PC-9 (cell line): ENCODE measurements around the gene ELAVL4.

Experiments
- EZH2 ChIP-seq: fragments of 200-600 bp; sonication (generic); IDR thresholded peaks from 2 replicates; pipeline ENCODE4 v1.8.0; 2017; ENCODE audit warnings: antibody characterized with exemption, low read depth
- TF ChIP-seq, protein P1 (sequence below): fragments of 200-600 bp; sonication (generic); conservative IDR thresholded peaks from 2 replicates; pipeline ENCODE4 v1.6.1; 2017; ENCODE audit warnings: mixed run types, antibody characterized with exemption, mild to moderate bottlenecking, moderate library complexity

GRCh38 chr1:50189369-50189768 is 80.6 kb downstream of the ELAVL4 start:
- TF ChIP-seq, protein P1, sequence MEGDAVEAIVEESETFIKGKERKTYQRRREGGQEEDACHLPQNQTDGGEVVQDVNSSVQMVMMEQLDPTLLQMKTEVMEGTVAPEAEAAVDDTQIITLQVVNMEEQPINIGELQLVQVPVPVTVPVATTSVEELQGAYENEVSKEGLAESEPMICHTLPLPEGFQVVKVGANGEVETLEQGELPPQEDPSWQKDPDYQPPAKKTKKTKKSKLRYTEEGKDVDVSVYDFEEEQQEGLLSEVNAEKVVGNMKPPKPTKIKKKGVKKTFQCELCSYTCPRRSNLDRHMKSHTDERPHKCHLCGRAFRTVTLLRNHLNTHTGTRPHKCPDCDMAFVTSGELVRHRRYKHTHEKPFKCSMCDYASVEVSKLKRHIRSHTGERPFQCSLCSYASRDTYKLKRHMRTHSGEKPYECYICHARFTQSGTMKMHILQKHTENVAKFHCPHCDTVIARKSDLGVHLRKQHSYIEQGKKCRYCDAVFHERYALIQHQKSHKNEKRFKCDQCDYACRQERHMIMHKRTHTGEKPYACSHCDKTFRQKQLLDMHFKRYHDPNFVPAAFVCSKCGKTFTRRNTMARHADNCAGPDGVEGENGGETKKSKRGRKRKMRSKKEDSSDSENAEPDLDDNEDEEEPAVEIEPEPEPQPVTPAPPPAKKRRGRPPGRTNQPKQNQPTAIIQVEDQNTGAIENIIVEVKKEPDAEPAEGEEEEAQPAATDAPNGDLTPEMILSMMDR = no peak
- TF ChIP-seq EZH2 = no peak
